ENCODE results near the gene RPP30. TPM values are rescaled to one million over a fixed set of nuclear protein-coding genes. Genes with fewer than 3 reads are reported as not detected.

RPP30 gene
- total RNA-seq, 1 experiment from 2014 or later, result 56.8 TPM

DNA sequence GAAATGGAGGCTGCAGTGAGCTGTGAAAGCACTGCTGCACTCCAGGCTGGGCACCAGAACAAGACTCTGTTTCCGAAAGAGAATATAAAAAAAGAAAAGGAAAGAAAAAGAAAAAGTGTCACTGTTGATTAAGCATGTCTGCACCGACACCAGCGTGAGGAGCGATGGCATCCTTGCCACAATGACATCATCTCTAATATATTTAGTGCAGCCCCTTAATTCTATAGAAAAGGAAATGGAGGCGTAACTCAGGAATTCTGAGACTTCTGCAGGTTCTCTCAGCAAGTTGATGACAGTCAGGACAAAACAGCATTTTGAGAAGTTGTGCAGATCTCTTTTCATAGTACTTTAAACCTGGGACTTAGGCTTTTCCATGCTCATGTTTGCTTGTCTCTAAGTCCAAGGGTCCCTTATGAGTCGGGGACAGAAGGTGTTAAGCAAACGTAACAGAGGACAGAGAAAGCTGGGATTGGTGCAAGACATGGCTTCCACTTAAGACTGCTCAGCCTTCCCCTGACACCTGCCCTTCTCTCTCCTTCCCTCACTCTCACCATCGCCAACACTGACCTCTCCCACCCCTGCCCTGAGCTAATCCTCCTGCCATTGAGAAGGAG, 66.0 kb downstream of the RPP30 start:
- intact Hi-C loops (cut with micrococcal nuclease), result no loop called here
- Histone ChIP-seq H3K36me3 (ENCODE audit: control insufficient read depth in 1 of 2, insufficient read depth in 2 of 2, low read length in 2 of 2) (no peaks in the 10 kb centered on the region), H3K79me2 (ENCODE audit: insufficient read depth, low read length) (no peaks in the 10 kb centered on the region), H3K9ac (ENCODE audit: low read length) (no peak overlapping the region), H3K27me3 (ENCODE audit: insufficient read depth, low read length) (no peaks in the 10 kb centered on the region), H4K20me1 (ENCODE audit: insufficient read depth) (no peaks in the 10 kb centered on the region), H3K4me3 (replicated peaks in 1 of 2; ENCODE audit: low read depth in 1 of 2, low read length in 2 of 2) (no peak overlapping the region), H3K4me1 (ENCODE audit: control insufficient read depth in 1 of 2, insufficient read depth in 2 of 2, low read length in 2 of 2) (no peaks in the 10 kb centered on the region), H3K27ac (ENCODE audit: low read depth, low read length) (no peak overlapping the region), H3K4me2 (ENCODE audit: low read length) (no peak overlapping the region), H3K9me3 (ENCODE audit: control insufficient read depth in 1 of 2, insufficient read depth in 1 of 2, low read depth in 1 of 2, low read length in 2 of 2) (no peaks in the 10 kb centered on the region), H2AFZ (ENCODE audit: low read depth, low read length, poor library complexity, severe bottlenecking) (no peak overlapping the region), H3K9me2 (ENCODE audit: insufficient read depth) (no peaks in the 10 kb centered on the region)
- ChIA-PET CTCF (no interaction called here), RAD21 (ENCODE audit: low non-redundant PET in 1 of 2, low total read pairs in 2 of 2, uncharacterized antibody in 2 of 2, unreplicated experiment in 2 of 2) (no interaction called here), POLR2A (no interaction called here)
- no peak for TF ChIP-seq CBX3 (IDR thresholded peaks at IDR 0.05; ENCODE audit: low read depth)
- TF ChIP-seq, protein P1, sequence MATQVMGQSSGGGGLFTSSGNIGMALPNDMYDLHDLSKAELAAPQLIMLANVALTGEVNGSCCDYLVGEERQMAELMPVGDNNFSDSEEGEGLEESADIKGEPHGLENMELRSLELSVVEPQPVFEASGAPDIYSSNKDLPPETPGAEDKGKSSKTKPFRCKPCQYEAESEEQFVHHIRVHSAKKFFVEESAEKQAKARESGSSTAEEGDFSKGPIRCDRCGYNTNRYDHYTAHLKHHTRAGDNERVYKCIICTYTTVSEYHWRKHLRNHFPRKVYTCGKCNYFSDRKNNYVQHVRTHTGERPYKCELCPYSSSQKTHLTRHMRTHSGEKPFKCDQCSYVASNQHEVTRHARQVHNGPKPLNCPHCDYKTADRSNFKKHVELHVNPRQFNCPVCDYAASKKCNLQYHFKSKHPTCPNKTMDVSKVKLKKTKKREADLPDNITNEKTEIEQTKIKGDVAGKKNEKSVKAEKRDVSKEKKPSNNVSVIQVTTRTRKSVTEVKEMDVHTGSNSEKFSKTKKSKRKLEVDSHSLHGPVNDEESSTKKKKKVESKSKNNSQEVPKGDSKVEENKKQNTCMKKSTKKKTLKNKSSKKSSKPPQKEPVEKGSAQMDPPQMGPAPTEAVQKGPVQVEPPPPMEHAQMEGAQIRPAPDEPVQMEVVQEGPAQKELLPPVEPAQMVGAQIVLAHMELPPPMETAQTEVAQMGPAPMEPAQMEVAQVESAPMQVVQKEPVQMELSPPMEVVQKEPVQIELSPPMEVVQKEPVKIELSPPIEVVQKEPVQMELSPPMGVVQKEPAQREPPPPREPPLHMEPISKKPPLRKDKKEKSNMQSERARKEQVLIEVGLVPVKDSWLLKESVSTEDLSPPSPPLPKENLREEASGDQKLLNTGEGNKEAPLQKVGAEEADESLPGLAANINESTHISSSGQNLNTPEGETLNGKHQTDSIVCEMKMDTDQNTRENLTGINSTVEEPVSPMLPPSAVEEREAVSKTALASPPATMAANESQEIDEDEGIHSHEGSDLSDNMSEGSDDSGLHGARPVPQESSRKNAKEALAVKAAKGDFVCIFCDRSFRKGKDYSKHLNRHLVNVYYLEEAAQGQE (IDR thresholded peaks at IDR 0.05; ENCODE audit: low read depth), result no peak
- TF ChIP-seq YY1 (IDR thresholded peaks at IDR 0.05; ENCODE audit: extremely low read depth, insufficient replicate concordance, low read depth, low read length), result no peak
- TF ChIP-seq ZFX (IDR thresholded peaks at IDR 0.05), result no peak
- no peak for TF ChIP-seq ZNF274 (IDR thresholded peaks at IDR 0.05; ENCODE audit: low read depth, low read length)
- TF ChIP-seq, protein P2, sequence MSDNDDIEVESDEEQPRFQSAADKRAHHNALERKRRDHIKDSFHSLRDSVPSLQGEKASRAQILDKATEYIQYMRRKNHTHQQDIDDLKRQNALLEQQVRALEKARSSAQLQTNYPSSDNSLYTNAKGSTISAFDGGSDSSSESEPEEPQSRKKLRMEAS (IDR thresholded peaks at IDR 0.05), result no peak
- ATAC-seq, result no peak
- no peak for DNase-seq (ENCODE audit: low read depth, low spot score)
- no TSS peak for BruUV-seq (replicated peaks)

All from HCT116 (cell line).